Fibroblast of lung (primary cell): ENCODE data around the gene LSS. TPM values are rescaled to one million over a fixed set of nuclear protein-coding genes. Genes with fewer than 3 reads are reported as not detected.

Experiments
- DNase-seq, 2 donors: peaks; one replicate each; pipeline versions ENCODE4 v3.0.0 to v3.0.0-alpha.2; 2010; ENCODE audit warnings: low read depth in 2 of 2
- H2AFZ ChIP-seq: 2 replicates; pipeline ENCODE4 v1.5.1; 2012; ENCODE audit warnings: low read length, control low read depth, inconsistent platforms
- H3K27ac ChIP-seq: 2 replicates; pipeline ENCODE4 v1.5.1; 2011; ENCODE audit warnings: low read length, control low read depth; ENCODE audit not compliant: insufficient read depth
- H3K27me3 ChIP-seq: 2 replicates; pipeline ENCODE4 v1.5.1; 2011; ENCODE audit warnings: mild to moderate bottlenecking, low read length; ENCODE audit not compliant: control insufficient read depth, insufficient read depth
- H3K36me3 ChIP-seq: 2 replicates; pipeline ENCODE4 v1.5.1; 2011; ENCODE audit warnings: low read length; ENCODE audit not compliant: control insufficient read depth, insufficient read depth
- H3K4me1 ChIP-seq: 2 replicates; pipeline ENCODE4 v1.5.1; 2011; ENCODE audit warnings: low read length; ENCODE audit not compliant: control insufficient read depth, insufficient read depth; ENCODE audit errors: extremely low read depth
- H3K4me2 ChIP-seq: 2 replicates; pipeline ENCODE4 v1.5.1; 2011; ENCODE audit warnings: low read length, control low read depth; ENCODE audit not compliant: insufficient read depth; ENCODE audit errors: extremely low read depth
- H3K4me3 ChIP-seq, 4 experiments: fragments of 200-600 bp in 1 of 4; sonication (generic) in 1 of 4; replicated peaks in 1 of 4; 2 replicates each; pipeline ENCODE4 v1.5.1; 2011 to 2016; ENCODE audit warnings: low read length in 4 of 4, low read depth in 3 of 4, mild to moderate bottlenecking in 3 of 4, control low read depth in 2 of 4, inconsistent platforms in 1 of 4, mixed read lengths in 1 of 4; ENCODE audit not compliant: insufficient read depth in 1 of 4; ENCODE audit errors: control extremely low read depth in 1 of 4
- H3K79me2 ChIP-seq: 2 replicates; pipeline ENCODE4 v1.5.1; 2012; ENCODE audit warnings: mild to moderate bottlenecking, low read length, inconsistent platforms; ENCODE audit not compliant: control insufficient read depth, insufficient read depth
- H3K9ac ChIP-seq: 2 replicates; pipeline ENCODE4 v1.5.1; 2011; ENCODE audit warnings: mild to moderate bottlenecking, low read length, control low read depth; ENCODE audit not compliant: insufficient read depth
- H3K9me3 ChIP-seq: 2 replicates; pipeline ENCODE4 v1.5.1; 2012; ENCODE audit warnings: low read depth, low read length; ENCODE audit not compliant: control insufficient read depth, insufficient read depth
- H4K20me1 ChIP-seq: 2 replicates; pipeline ENCODE4 v1.5.1; 2011; ENCODE audit warnings: low read length; ENCODE audit not compliant: control insufficient read depth, insufficient read depth; ENCODE audit errors: extremely low read depth
- EZH2 ChIP-seq: IDR thresholded peaks from 2 replicates; pipeline ENCODE4 v1.5.1; 2012; ENCODE audit warnings: low read length, control low read depth, mild to moderate bottlenecking; ENCODE audit errors: missing control alignments
- polyA plus RNA-seq, 2 donors: library from polyadenylated mRNA; depleted of rRNA in 1 of 2; stranded (reverse) in 1 of 2; unstranded in 1 of 2; fragments of >200 nt; gene quantifications; 2 replicates each; pipeline ENCODE4 v1.2.1, GENCODE V29; 2011 to 2012; ENCODE audit warnings: missing spikeins in 1 of 2
- total RNA-seq: library from RNA; depleted of rRNA; stranded (reverse); fragments of >200 nt; gene quantifications from 2 replicates; pipeline ENCODE4 v1.2.1, GENCODE V29; 2014
- TF ChIP-seq, protein P1 (sequence below), 2 donors: IDR thresholded peaks in 1 of 2; conservative IDR thresholded peaks in 1 of 2; 1 replicate in 1 of 2; 2 replicates in 1 of 2; pipeline ENCODE4 v1.5.1; 2011 to 2012; ENCODE audit warnings: low read length in 2 of 2, control low read depth in 1 of 2, inconsistent platforms in 1 of 2, low read depth in 1 of 2, mild to moderate bottlenecking in 1 of 2

Gene LSS
- total and polyA plus RNA-seq, 2 donors (not counting 1 experiment from before 2014, with no cell fraction given), result 97.6 to 252 TPM

- DNase-seq, result no peak
- H2AFZ ChIP-seq, result no peak overlapping the region
- no peak overlapping the region for H3K4me3 ChIP-seq
- no peak for TF ChIP-seq EZH2
- TF ChIP-seq, protein P1, sequence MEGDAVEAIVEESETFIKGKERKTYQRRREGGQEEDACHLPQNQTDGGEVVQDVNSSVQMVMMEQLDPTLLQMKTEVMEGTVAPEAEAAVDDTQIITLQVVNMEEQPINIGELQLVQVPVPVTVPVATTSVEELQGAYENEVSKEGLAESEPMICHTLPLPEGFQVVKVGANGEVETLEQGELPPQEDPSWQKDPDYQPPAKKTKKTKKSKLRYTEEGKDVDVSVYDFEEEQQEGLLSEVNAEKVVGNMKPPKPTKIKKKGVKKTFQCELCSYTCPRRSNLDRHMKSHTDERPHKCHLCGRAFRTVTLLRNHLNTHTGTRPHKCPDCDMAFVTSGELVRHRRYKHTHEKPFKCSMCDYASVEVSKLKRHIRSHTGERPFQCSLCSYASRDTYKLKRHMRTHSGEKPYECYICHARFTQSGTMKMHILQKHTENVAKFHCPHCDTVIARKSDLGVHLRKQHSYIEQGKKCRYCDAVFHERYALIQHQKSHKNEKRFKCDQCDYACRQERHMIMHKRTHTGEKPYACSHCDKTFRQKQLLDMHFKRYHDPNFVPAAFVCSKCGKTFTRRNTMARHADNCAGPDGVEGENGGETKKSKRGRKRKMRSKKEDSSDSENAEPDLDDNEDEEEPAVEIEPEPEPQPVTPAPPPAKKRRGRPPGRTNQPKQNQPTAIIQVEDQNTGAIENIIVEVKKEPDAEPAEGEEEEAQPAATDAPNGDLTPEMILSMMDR (conservative IDR thresholded peaks at IDR 0.05 in 1 of 2, IDR thresholded peaks at IDR 0.05 in 1 of 2; ENCODE audit: low read depth in 1 of 2, low read length in 2 of 2), result no peak
- H3K27ac ChIP-seq, result no peak overlapping the region
- H4K20me1 ChIP-seq, result no peaks in the 10 kb centered on the region
- no peak overlapping the region for H3K4me2 ChIP-seq
- no peaks in the 10 kb centered on the region for H3K27me3 ChIP-seq
- H3K9me3 ChIP-seq, result no peaks in the 10 kb centered on the region
- no peaks in the 10 kb centered on the region for H3K4me1 ChIP-seq
- no peaks in the 10 kb centered on the region for H3K79me2 ChIP-seq
- no peak overlapping the region for H3K9ac ChIP-seq
- H3K36me3 ChIP-seq, result peaks cover 34% of the 10 kb centered on the region
These were observed 37.4 kb upstream of the LSS start for GRCh38 chr21:46265736-46266525.

DNA sequence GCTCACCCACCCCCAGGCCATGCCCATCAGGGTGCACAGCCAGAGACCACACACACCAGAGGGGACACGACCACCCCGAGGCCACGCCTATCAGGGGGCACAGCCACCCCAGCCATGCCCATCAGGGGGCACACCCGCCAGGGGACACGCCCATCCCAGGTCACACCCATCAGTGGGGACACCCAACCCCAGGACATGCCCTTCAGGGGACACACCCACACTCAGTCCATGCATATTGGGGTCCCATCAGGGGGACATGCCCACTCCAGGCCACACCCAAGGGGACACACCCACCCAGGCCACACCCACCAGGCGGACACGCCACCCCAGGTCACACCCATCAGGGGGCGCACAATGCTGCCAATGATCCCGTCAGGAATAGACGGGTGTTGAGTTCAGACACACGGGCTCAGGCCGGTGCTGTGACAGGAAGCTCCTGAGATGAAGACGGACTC, 36.1 kb upstream of the LSS start:
- peaks cover 34% of the 10 kb centered on the region for H3K36me3 ChIP-seq
- TF ChIP-seq, protein P1 (conservative IDR thresholded peaks at IDR 0.05 in 1 of 2, IDR thresholded peaks at IDR 0.05 in 1 of 2; ENCODE audit: low read depth in 1 of 2, low read length in 2 of 2), result no peak
- TF ChIP-seq EZH2, result no peak
- no peak overlapping the region for H3K4me2 ChIP-seq
- no peak overlapping the region for H2AFZ ChIP-seq
- no peak overlapping the region for H3K9ac ChIP-seq
- no peaks in the 10 kb centered on the region for H3K4me1 ChIP-seq
- no peaks in the 10 kb centered on the region for H3K27me3 ChIP-seq
- DNase-seq, result no peak
- no peak overlapping the region for H3K27ac ChIP-seq
- H3K4me3 ChIP-seq, result no peak overlapping the region
- no peaks in the 10 kb centered on the region for H3K9me3 ChIP-seq
- H3K79me2 ChIP-seq, result no peaks in the 10 kb centered on the region
- no peaks in the 10 kb centered on the region for H4K20me1 ChIP-seq

- TF ChIP-seq EZH2, result no peak
- TF ChIP-seq, protein P1 (conservative IDR thresholded peaks at IDR 0.05 in 1 of 2, IDR thresholded peaks at IDR 0.05 in 1 of 2; ENCODE audit: low read depth in 1 of 2, low read length in 2 of 2), result no peak
- Histone ChIP-seq H3K79me2 (no peaks in the 10 kb centered on the region), H3K4me1 (no peaks in the 10 kb centered on the region), H3K27ac (no peak overlapping the region), H3K27me3 (no peaks in the 10 kb centered on the region), H3K4me3 (no peak overlapping the region), H3K36me3 (peaks cover 29% of the 10 kb centered on the region), H3K9ac (no peak overlapping the region), H3K9me3 (no peaks in the 10 kb centered on the region), H2AFZ (no peak overlapping the region), H4K20me1 (no peaks in the 10 kb centered on the region), H3K4me2 (no peak overlapping the region)
- no peak for DNase-seq
These were observed 35.6 kb upstream of the LSS start for GRCh38 chr21:46264046-46264689.
